Measurements from ENCODE around the gene GLRA1. TPM values are rescaled to one million over a fixed set of nuclear protein-coding genes. Genes with fewer than 3 reads are reported as not detected.
"Not testable (repeated sequence)": the region's sequence is repeated elsewhere in the genome, so short reads cannot be mapped to it uniquely, and the experiment has no call there.

The GLRA1 gene
- total RNA-seq, 3 donors from 2014 or later (not counting 1 experiment from before 2014, with no cell fraction given) = not detected

GRCh38 chr5:151895660-151896030 is 29.0 kb downstream of the GLRA1 start:
- H3K36me3 ChIP-seq (ENCODE audit: control insufficient read depth, insufficient read depth, low read length) = no peaks in the 10 kb centered on the region
- H3K9me3 ChIP-seq (ENCODE audit: control insufficient read depth, insufficient read depth, low read length) = no peaks in the 10 kb centered on the region
- DNase-seq (no peak), ATAC-seq (no peak)
- intact Hi-C loops (cut with micrococcal nuclease) = no loop called here
- H3K4me3 Mint-ChIP-seq = no peak overlapping the region
- H3K4me1 ChIP-seq (ENCODE audit: control insufficient read depth, insufficient read depth, low read length) = no peaks in the 10 kb centered on the region
- no peak overlapping the region for H3K4me3 ChIP-seq (ENCODE audit: low read length)
- no peaks in the 10 kb centered on the region for H3K27me3 ChIP-seq (ENCODE audit: control insufficient read depth, insufficient read depth, low read length)
- no peak overlapping the region for H3K27ac ChIP-seq (ENCODE audit: low read length)
- TF ChIP-seq CTCF (IDR thresholded peaks at IDR 0.05) = no peak
- H3K4me1 Mint-ChIP-seq = no peaks in the 10 kb centered on the region
- WGBS (ENCODE audit: insufficient coverage) = 74% methylated on average over 5 of the region's 5 CpGs
- H3K27me3 Mint-ChIP-seq (ENCODE audit: low read depth in 2 of 2) = peaks cover 11 to 22% of the 10 kb centered on the region in 2 donors
- no peaks in the 10 kb centered on the region for H3K9me3 Mint-ChIP-seq
- H3K36me3 Mint-ChIP-seq = no peaks in the 10 kb centered on the region
- no peak overlapping the region for H3K27ac Mint-ChIP-seq

GRCh38 chr5:151893485-151893884 is 31.2 kb downstream of the GLRA1 start:
- 93% methylated on average over 2 of the region's 2 CpGs for WGBS (ENCODE audit: insufficient coverage)
- H3K9me3 ChIP-seq (ENCODE audit: control insufficient read depth, insufficient read depth, low read length); H3K27ac ChIP-seq (ENCODE audit: low read length); H3K9me3 Mint-ChIP-seq; ATAC-seq; H3K4me3 ChIP-seq (ENCODE audit: low read length); H3K27me3 Mint-ChIP-seq (ENCODE audit: low read depth in 2 of 2); H3K27ac Mint-ChIP-seq; intact Hi-C loops (cut with micrococcal nuclease); H3K36me3 ChIP-seq (ENCODE audit: control insufficient read depth, insufficient read depth, low read length); H3K4me1 Mint-ChIP-seq; H3K27me3 ChIP-seq (ENCODE audit: control insufficient read depth, insufficient read depth, low read length); H3K4me1 ChIP-seq (ENCODE audit: control insufficient read depth, insufficient read depth, low read length); H3K4me3 Mint-ChIP-seq; H3K36me3 Mint-ChIP-seq; DNase-seq: not testable (repeated sequence)

GRCh38 chr5:151892393-151892792 is 32.3 kb downstream of the GLRA1 start:
- intact Hi-C loops (cut with micrococcal nuclease) = no loop called here
- no peaks in the 10 kb centered on the region for H3K36me3 Mint-ChIP-seq

GRCh38 chr5:151890299-151890698 is 34.4 kb downstream of the GLRA1 start:
- H3K4me1 Mint-ChIP-seq = no peaks in the 10 kb centered on the region
- H3K9me3 ChIP-seq (ENCODE audit: control insufficient read depth, insufficient read depth, low read length) = no peaks in the 10 kb centered on the region
- no peak overlapping the region for H3K27ac Mint-ChIP-seq
- 45% methylated on average over 3 of the region's 3 CpGs for WGBS (ENCODE audit: insufficient coverage)
- no peak overlapping the region for H3K4me3 Mint-ChIP-seq
- DNase-seq (no peak), ATAC-seq (no peak)
- no peak overlapping the region for H3K27ac ChIP-seq (ENCODE audit: low read length)
- TF ChIP-seq CTCF (IDR thresholded peaks at IDR 0.05) = no peak
- no peaks in the 10 kb centered on the region for H3K9me3 Mint-ChIP-seq
- no peaks in the 10 kb centered on the region for H3K27me3 ChIP-seq (ENCODE audit: control insufficient read depth, insufficient read depth, low read length)
- intact Hi-C loops (cut with micrococcal nuclease) = no loop called here
- no peaks in the 10 kb centered on the region for H3K4me1 ChIP-seq (ENCODE audit: control insufficient read depth, insufficient read depth, low read length)
- no peaks in the 10 kb centered on the region for H3K36me3 Mint-ChIP-seq
- no peaks in the 10 kb centered on the region for H3K36me3 ChIP-seq (ENCODE audit: control insufficient read depth, insufficient read depth, low read length)
- H3K27me3 Mint-ChIP-seq (ENCODE audit: low read depth in 2 of 2) = peaks cover 5 to 6% of the 10 kb centered on the region in 2 donors
- H3K4me3 ChIP-seq (ENCODE audit: low read length) = no peak overlapping the region

More at GRCh38 chr5:151892393-151892792, 32.3 kb downstream of the GLRA1 start:
- Histone ChIP-seq H3K27ac (ENCODE audit: low read length) (no peak overlapping the region), H3K27me3 (ENCODE audit: control insufficient read depth, insufficient read depth, low read length) (no peaks in the 10 kb centered on the region), H3K9me3 (ENCODE audit: control insufficient read depth, insufficient read depth, low read length) (no peaks in the 10 kb centered on the region), H3K36me3 (ENCODE audit: control insufficient read depth, insufficient read depth, low read length) (no peaks in the 10 kb centered on the region), H3K4me1 (ENCODE audit: control insufficient read depth, insufficient read depth, low read length) (no peaks in the 10 kb centered on the region), H3K4me3 (ENCODE audit: low read length) (no peak overlapping the region)
- Mint-ChIP-seq H3K9me3 (no peaks in the 10 kb centered on the region), H3K4me3 (no peak overlapping the region), H3K27ac (no peak overlapping the region), H3K27me3 (ENCODE audit: low read depth in 2 of 2) (peaks cover 3 to 5% of the 10 kb centered on the region in 2 donors), H3K4me1 (no peaks in the 10 kb centered on the region)
- ATAC-seq (no peak), DNase-seq (no peak)
- 96% methylated on average over 4 of the region's 4 CpGs for WGBS (ENCODE audit: insufficient coverage)
- TF ChIP-seq CTCF (IDR thresholded peaks at IDR 0.05) = no peak
